Ecto neural progenitor cell (in vitro differentiated cells): ENCODE measurements around the gene SEPSECS.

ENCODE experiments used
- DNase-seq: peaks from one replicate; pipeline ENCODE4 v3.0.0-alpha.2; 2018; ENCODE audit warnings: low spot score

Gene SEPSECS

DNA sequence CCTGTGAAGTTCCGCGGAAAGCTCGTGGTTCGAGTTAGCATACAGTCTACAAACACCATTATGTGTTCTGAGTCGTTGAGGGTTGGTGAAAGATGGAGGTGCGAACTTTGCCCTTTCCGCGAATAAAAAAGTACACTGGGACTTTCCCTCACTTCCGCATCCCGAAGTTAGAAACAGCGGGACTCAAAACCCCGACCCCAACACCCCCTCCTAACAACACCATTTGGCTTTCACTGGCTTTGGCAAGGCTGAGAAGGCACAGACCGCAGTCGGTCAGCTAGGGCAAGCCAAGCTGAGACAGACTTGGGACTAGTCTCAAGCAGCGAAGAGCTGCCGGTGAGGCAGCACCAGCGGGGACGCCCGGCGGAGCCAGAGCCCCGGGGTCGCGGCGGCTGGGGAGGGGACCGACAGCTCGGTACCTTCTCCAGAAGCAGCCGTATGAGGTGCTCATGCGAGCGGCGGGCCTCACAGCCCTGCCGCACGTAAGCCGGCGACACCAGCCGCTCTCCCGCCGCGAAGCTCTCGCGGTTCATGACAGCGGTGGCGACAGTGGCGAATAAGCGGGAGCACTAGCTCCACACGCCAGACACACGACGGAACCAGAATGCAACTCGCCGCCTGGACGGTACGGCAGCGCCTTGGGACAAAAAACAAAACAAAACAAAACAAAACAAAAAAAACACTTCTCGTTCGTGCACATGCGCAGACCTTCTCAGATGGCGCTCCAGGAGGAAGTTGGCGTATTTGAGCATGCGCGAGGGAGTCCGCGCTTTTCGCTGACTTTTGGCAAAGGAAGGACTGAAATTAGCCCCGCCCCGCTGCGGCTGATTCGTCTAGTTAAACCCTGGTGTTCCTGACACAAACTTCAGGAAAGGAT, at the start of gene SEPSECS:
Gene SEPSECS (minus strand): TSS at position 613 of the 877 bp plus-strand sequence. CDS start 80 bp downstream, at position 533.
- peak; percentile 94 for DNase-seq

DNA sequence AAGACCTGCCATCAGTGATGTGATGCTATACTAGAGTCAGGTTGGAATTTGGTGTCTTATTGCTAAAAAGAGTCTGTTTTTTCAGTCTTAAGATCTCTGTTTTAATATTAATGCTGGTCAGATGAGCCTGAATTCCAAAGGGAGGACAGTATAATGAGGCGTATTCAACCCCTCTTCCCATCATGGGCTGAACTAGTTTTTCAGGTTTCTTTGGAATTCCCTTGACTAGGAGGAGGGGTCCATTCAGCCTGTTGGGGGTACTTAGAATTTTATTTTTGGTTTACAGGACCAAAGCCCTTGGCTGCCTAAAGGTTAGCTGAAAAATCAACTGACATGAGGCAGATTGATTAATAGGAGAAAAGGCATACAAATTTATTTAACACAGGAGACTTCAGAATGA, 49.5 kb upstream of the SEPSECS start:
- DNase-seq: no peak

DNA sequence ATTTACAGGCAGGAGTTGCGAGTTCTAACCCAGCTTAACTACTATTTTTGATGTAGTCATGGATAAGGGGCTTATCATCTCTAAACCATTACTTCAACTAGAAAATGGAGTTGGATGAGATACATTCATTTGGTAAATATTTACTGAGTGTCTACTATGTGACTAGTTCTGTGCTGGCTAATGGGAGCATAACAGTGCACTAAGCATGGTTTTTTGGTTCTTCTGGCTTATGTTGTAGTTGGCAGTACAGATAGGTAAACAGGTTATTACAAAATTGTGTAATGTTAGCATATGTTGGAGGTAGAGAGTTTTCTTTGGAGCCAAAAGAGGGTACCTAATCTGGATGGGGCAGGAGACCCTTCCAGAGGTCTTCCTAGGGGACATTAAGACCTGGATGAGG, 47.7 kb upstream of the SEPSECS start:
- DNase-seq: no peak

DNA sequence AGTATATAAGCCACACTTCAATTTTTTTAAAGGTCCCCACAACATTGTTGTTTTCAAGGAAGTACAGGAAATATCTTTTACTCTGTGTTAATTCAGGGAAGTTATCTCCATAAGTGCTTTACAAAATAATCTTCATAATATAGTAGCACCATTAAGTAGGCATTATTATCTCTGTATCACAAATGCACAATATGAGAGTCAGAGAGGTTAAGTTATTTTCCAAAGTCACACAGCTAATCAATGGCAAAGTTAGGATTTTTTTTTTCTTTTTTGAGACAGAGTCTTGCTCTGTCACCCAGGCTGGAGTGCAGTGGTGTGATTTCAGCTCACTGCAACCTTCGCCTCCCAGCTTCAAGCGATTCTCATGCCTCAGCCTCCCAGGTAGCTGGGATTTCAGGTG, 38.5 kb upstream of the SEPSECS start:
- no peak for DNase-seq

DNA sequence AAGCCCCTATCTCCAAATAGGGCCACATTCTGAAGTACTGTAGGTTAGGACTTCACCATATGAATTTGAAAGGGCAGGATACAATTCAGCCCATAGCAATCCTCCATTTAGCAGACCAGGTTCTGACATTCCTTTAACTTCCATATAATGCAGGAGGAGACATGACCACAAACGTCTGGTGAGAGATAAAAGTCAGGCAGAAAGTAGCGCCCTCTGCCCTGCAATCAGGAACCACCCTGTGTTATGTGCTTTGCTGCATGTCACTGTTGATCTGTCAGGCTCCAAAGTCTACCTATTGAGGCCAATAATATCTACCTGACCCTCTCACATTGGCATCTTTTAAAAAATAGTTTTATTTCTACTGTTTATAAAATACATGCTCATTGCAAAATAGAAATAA, 30.2 kb upstream of the SEPSECS start:
- DNase-seq: no peak

DNA sequence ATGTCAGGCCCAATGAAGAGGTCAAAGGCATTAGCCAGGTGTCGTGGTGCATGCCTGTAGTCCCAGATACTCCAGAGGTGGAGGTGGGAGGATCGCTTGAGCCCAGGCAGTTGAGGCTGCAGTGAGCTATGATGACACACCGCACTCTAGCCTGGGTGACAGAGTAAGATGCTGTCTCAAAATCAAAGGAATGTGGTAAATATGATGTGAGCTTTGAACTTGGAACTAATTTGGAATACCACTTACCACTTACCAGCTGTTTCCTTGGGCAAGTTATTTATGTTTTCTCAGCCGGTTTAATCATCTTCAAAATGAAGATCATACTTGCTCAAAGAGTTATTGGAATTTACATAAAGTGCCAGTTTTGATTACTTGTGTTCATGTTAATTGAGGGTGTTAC, 23.8 kb upstream of the SEPSECS start:
- no peak for DNase-seq

DNA sequence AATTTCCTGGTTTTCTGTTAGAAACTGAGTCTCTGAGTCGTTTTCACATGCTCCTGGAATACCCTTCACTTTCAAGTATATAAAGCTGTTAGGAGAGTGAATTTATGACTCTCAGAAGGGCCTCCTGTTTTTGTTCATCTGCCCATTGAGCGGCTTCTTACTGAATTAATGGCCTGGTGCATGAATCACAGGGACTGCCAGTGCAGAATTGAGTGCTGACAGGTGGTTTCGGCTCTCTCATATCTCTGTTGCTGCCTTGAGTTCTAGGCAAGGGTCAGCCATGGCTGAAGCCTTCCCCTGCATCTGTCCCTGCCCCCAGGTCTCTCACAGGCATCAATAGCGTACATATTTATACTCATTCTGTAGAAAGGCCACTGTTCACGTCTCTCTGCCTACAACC, 22.7 kb upstream of the SEPSECS start:
- DNase-seq: no peak

DNA sequence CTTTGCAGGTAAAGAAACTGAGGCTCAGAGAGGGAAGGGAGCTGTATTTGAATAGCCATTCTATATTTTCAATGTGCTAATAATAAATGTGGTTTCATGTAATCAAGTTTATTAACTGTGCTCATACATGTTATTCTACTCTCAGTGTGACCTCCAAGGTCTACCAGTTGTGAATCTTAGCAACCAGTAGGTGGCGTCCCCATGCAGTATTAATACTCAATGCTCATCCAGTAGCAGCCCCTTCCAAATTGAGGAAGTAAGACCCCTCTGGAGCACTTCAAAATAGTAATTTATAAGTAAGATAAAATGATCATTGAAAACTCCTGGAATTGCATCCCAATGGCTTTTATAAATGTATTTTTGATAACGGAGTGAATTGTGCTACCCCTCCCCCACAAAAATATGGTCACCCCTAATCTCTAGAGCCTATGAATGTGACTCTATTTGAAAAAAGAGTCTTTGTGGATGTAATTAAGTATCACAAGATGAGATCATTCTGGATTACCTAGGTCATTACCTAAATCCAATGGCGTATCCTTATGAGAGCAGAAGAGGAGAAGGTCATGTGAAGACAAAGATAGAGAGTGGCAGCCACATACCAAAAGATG, 20.4 kb upstream of the SEPSECS start:
- no peak for DNase-seq

DNA sequence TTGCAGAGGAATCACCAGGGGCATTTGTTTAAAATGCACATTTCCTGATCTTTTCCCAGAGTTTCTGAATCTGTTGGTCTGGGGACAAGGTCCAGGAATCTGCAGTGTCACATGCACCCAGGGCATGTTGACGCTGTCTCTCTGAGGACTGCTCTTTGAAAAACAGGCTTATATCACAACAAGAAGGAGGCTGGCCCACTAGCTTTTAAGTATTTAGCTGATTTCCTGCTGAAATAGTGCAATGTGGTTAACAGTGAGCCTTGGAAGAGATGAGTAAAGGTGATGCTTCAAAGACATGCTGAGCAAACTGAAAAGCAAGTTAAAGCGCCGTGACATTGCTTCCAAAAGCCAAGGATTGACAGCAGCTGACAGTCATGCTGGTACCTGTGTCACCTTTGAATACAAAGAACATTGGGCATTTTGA, 18.6 kb upstream of the SEPSECS start:
- DNase-seq: no peak

DNA sequence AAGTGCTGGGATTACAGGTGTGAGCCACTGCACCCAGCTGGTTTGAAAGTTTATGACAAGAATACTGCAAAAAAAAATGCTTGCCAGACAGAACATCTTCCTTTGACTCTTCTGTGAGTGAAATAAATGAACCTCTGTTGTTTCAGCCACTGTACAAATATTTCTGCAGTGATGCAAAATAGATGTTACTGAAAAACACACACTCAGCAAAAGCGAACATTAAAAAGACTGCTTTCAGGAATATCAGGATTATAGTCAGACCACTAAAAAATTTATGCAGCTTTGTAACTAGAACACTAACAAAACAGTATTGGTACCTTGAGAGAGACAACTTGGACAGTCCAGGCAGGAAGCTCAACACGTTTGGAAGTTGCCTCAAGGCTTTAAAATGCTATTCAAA, 16.9 kb upstream of the SEPSECS start:
- DNase-seq: no peak

DNA sequence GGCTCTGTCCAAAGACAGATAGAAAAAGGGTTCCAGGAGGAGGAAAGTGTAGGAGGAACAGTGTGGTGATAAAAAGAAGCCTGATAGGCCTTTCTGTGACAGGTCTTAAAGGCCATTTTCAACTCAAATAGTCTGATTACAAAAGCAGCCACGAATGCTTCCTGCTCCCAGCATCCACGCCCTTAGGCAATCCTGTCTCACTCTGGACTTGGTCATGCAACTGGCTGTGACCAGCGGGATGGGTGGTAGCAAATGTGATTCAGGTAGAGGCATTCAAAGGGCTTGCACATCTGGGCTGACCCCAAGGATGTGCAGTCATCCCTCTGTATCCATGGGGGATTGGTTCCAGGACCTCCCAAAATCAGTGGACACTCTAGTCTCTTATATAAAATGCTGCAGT, 14.4 kb upstream of the SEPSECS start:
- no peak for DNase-seq

DNA sequence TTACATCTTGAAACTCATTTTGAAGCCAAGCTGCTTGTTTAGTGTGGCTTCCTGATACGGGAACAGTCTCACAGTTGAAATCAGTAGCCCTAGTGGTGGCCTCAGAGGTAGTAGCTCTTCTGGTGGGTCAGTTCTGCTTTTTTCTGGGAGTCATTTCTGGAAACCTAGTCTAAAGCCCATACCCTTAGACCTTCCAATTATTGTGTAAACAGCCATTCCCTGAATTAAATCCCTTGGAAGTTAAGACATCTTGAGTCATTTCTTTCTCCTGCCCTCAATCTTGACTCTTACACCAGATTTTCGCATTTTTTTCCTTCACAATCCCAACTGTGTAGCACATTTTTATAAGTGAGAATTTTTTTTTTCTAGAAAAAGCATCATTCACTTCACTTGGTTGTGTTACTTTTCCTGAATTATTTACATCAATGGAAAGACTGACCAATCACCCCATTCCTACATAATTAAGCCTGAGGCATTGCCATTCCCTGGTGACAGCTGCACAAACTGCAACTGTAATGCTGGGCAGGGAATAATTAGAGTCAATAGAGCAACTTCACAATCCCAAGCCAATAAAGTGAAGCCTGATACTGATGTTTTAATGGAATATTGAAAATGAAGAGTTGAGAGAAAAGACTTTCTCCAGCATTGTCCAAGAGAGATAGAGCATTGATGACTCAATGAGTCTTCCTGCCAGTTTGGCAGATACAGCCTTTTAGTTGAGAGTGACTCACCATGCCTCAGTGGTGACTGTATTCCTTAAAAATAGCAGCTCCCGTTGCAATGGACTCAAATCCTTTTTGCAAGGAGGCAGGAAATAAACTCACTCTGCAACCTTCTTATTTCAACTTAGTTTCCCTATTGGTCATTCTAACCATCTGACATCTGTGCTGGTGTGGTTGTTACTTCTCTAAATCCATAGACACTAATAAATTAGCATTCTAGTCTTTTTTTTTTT, 13.0 kb upstream of the SEPSECS start:
- no peak for DNase-seq

DNA sequence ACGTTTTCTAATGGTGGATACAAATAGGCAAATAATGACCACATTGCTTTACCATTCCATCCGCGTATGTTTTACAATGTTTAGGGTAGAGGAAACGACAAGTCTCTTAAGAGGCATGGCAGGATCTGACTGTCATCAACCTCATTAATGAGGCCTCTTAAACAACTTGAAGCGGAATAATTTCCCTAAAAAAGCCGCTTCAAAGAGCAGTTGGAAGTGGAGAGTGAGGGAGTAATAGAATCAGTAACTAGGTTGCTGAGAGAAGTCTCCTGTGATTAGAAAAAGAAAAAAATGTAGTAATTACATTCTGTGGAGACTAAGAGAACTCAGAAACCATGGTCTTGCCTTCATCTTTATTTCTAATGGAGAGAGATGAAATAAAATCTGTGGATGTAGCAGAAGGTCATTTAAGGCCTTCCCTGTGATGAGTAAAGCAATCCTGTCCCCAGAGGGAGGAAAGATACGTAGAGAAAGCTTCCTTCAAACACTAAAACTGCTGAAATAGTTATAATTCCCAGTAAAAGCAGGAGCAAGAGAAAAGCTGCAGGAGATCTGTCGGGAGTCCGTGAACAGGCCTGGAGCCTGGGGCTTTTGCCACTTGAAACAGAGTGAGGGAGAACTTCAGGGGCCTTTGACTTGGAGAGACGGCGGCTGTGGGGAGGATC, 11.1 kb upstream of the SEPSECS start:
- DNase-seq: no peak

DNA sequence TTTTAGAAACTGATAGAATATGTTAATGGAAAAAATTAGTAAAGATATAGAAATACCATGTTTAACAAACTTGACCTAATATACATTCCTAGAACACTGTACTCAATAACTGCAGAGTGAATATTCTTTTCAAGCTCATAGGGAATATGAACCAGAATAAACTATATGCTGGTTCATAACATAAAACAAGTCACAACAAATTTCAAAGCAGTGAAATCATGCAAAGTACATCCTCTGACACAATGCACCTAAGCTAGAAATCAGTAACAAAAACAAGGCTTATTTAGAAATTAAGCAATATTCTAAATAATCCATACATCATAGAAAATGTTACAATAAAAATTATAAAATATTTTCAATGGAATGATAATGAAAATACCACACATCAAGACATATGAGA, 9.2 kb upstream of the SEPSECS start:
- no peak for DNase-seq

DNA sequence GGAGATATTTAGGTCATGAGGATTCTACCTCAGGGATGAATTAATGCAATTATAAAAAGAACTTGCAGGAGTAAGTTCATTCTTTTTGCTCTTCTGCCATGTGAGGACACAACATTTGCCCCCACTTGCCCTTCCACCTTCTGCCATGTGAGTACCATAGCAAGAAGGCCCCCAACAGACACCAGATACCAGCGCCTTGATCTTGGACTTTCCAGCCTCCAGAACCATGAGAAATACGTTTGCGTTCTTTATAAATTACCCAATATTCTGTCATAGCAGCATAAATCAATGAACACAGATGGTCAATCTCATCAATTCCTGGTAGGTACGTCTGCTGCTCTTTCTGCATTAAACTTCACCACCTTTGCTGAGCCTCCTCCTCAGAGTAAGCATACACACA, 5.7 kb upstream of the SEPSECS start:
- no peak for DNase-seq

DNA sequence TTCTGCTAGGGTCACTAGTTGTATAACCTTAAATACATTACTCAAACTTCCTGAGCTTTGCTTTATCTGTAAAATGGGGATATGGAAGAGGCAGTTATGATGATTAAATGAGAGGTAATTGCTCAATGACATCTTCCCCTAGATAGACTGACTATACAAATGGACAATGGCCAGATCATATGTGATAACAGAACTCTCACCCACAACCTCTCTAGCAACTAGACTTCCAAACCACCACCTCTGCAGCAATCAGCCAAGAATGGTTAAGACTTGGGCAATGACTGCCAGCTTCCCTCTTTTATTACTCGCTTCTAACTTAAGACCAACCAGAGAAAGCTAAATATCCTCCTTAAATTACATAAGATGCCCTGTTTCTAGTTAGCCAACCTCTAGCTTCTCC, 2.9 kb upstream of the SEPSECS start:
- DNase-seq: no peak

DNA sequence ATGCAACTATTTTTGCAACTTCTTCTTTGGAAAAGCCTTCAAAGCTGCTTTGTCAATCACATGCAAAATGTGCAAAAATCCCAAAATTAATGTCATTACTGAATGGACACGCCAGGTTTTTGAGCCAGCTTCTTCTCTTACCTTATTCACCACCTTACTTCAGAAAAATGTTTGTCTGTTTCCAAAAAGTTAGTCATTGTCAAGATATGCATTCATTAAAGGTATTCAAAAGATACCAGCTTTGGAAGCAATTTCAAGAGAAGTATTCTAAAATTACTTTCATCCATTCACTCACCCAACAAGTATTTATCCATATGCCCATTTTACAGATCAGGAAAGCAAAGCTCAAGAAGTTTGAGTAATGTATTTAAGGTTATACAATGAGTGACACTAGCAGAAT, 2.3 kb upstream of the SEPSECS start:
- no peak for DNase-seq

DNA sequence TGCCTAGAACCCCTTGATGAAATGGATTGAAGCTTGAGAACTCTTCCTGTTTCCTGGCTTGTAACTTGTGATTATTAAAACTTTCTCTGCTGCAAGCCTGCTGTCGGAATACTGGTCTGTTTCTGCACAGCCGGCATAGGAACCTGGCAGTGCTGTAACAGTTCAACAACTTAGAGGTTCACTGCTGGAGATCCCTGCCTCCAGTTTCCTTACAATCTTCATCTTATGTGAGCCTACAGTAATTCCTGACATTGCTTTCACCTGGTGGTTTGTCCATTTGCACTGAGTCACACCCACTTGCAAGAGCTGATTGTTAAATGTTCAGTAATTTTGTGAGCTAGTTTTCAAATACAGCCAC, 1.3 kb upstream of the SEPSECS start:
- no peak for DNase-seq

DNA sequence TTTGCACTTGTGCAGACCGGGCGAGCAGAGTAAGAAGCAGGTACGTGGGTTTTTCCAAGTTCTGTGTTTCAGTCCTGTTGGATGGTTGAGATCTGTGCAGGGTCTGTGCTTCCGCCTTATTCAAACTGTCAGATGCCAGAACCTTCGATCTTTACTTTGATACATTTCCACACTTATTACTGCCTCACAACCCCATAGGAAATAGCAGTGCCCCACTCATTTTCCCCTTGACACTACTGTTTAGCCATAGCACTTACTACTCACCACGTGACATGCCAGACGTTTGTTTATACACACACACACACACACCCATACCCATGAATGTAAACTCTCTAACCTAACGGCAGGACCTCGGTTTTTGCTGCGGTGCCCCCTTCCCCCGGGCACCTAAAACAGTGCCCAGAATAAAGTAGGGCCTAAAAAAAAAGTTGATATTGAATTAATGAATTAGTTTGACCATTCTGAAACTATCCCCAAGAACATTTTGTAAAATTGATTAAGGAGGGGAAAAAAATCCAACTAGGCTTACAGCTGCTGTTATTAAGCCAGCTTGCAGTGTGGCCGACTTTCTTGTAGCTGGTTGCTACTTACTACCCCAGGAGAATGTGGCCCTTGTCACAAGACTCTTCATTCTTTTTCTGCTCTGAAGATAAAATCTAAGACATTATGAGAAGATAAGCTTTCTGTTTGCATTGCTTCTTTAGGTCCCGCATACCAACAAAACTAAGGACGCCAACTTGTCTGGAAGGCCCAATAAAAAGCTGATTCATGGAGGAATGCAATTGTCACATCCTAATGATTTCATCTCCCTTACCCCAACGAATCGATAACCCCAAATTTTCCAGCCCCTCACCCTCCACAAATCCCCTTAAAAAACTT, 704 bp upstream of the SEPSECS start:
- DNase-seq: no peak

DNA sequence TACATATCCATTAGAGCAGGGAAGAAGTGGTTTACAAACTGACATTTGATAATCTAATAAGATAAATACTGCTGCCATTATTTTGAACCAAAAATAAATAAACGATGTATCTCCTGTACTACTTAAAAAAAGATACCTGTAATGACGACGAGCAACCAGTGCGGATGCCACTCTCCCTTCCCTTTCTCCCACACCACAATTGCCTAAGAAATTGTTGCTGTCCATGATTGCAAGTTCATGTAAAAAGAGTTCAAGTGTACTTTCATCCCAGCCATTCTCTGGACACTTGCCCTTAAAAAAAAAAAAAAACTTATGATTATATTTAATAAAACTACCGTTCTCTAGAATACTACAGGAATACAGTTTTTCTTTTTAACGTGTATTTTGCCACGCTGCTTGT, 1.4 kb downstream of the SEPSECS start:
- no peak for DNase-seq

DNA sequence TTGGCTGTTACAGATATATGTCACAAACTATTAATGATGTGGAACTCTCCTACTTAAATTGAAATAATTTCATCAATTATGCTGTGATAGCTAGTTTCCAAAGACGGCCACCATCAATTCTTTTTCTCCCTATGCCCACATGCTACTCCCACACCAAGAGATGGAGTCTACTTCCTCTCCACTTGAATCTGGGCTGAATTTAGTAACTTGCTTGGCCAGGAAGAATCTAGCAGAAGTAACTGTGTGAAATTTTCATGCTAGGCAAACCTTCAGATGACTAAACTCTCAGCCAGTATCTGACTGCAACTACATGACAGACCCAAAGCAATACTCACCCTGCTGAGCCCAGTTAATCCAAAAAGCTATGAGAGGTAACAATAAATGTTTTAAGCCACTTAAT, 3.2 kb downstream of the SEPSECS start:
- DNase-seq: no peak
